Calu3 (cell line): ENCODE data around the gene GART. TPM values are rescaled to one million over a fixed set of nuclear protein-coding genes. Genes with fewer than 3 reads are reported as not detected.
A peak's percentile ranks its signal among the peaks of the same experiment; 100 is the strongest.

ENCODE experiments used
- BruUV-seq: library from RNA; stranded (reverse); fragments of 400-500 nt; replicated peaks from 2 replicates; lab custom pipeline; 2021; lab: Mats Ljungman, UMichigan
- CTCF ChIA-PET: fragments of 300-600 bp; sonication (Branson Sonifier 250); formaldehyde crosslinking; loops from one replicate; lab custom pipeline; 2022; ENCODE audit warnings: antibody characterized with exemption; lab: Charles Lee
- DNase-seq: peaks from one replicate; pipeline ENCODE4 v3.0.0; 2022
- H3K27ac Mint-ChIP-seq: one replicate; pipeline ENCODE4 v1.8.0; 2022; ENCODE audit warnings: mixed read lengths; ENCODE audit not compliant: unreplicated experiment
- H3K27me3 Mint-ChIP-seq: one replicate; pipeline ENCODE4 v1.8.0; 2022; ENCODE audit warnings: mixed read lengths; ENCODE audit not compliant: unreplicated experiment
- H3K36me3 Mint-ChIP-seq: one replicate; pipeline ENCODE4 v1.8.0; 2022; ENCODE audit warnings: mild to moderate bottlenecking, moderate library complexity, mixed read lengths; ENCODE audit not compliant: insufficient read depth, unreplicated experiment
- H3K4me1 Mint-ChIP-seq: one replicate; pipeline ENCODE4 v1.8.0; 2022; ENCODE audit warnings: mild to moderate bottlenecking, low read depth, mixed read lengths; ENCODE audit not compliant: unreplicated experiment
- H3K4me3 Mint-ChIP-seq: one replicate; pipeline ENCODE4 v1.8.0; 2022; ENCODE audit warnings: mild to moderate bottlenecking, low read depth, moderate library complexity, mixed read lengths; ENCODE audit not compliant: unreplicated experiment
- H3K9me3 Mint-ChIP-seq: one replicate; pipeline ENCODE4 v1.8.0; 2022; ENCODE audit warnings: low read depth, mixed read lengths; ENCODE audit not compliant: unreplicated experiment
- intact Hi-C: fragments of 100-400 bp; cut with micrococcal nuclease; formaldehyde crosslinking; loops from one replicate; pipeline ENCODE4 v1.10.0; 2022; ENCODE audit not compliant: unreplicated experiment
- total RNA-seq: library from RNA; stranded (reverse); gene quantifications from 2 replicates; pipeline ENCODE4 v1.2.3, GENCODE V29; 2022
- TF ChIP-seq, protein P1 (sequence below): fragments of 200-600 bp; IDR thresholded peaks from one replicate; pipeline ENCODE4 v1.8.0; 2022; ENCODE audit warnings: antibody characterized with exemption; ENCODE audit not compliant: unreplicated experiment

Gene GART
- total RNA-seq, 1 experiment from 2014 or later: 102 TPM

DNA sequence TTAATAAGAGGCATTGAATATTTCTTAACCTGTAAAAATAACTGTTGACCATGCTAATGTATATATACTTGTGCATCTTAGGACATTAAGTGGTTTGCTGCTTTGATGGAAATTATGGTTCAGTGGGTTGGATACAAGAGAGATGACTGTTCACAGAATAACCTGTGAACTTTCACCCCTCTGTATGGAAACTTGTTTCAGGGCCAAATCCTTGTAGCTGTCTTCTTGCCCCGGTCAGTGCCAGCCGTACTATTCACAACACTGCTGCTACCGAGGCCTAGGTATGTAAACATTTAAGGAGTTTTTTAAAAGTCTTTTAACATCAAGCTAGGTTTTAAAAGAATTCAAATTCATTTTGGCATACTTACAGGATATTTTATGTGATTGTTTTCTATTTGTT is 30.4 kb upstream of the GART start:
- Mint-ChIP-seq H3K9me3 (no peaks in the 10 kb centered on the region), H3K27ac (no peak overlapping the region), H3K4me1 (no peaks in the 10 kb centered on the region), H3K27me3 (no peaks in the 10 kb centered on the region), H3K4me3 (no peak overlapping the region), H3K36me3 (peaks cover 31% of the 10 kb centered on the region)
- intact Hi-C loops: no loop called here
- BruUV-seq: no TSS peak
- TF ChIP-seq, protein P1, sequence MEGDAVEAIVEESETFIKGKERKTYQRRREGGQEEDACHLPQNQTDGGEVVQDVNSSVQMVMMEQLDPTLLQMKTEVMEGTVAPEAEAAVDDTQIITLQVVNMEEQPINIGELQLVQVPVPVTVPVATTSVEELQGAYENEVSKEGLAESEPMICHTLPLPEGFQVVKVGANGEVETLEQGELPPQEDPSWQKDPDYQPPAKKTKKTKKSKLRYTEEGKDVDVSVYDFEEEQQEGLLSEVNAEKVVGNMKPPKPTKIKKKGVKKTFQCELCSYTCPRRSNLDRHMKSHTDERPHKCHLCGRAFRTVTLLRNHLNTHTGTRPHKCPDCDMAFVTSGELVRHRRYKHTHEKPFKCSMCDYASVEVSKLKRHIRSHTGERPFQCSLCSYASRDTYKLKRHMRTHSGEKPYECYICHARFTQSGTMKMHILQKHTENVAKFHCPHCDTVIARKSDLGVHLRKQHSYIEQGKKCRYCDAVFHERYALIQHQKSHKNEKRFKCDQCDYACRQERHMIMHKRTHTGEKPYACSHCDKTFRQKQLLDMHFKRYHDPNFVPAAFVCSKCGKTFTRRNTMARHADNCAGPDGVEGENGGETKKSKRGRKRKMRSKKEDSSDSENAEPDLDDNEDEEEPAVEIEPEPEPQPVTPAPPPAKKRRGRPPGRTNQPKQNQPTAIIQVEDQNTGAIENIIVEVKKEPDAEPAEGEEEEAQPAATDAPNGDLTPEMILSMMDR: no peak
- no peak for DNase-seq
- CTCF ChIA-PET: interaction anchor here (0.7 kb wide), 1 partner anchor 39 kb away, joined by 4 read pairs; no protein-coding TSS in a partner anchor

DNA sequence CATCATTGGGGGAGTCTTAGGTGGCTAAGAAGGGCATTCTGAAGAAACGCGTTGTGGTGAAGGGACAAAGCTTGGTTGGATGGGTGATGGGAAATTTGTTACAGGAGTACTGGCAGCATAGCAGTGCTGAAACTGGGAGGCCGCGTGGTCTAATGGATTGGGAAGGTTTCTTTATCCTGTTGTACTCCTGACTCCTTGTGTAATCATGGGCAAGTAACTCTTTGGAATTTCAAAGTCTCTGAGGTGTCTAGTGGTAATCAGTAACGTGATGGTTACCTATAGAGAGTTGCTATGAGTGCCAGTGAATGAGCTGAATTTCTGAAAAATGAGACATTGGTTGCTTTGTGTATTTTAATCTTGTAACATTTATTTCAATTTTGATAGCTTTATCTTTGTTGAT is 28.1 kb upstream of the GART start:
- H3K9me3 Mint-ChIP-seq: no peaks in the 10 kb centered on the region
- H3K27me3 Mint-ChIP-seq: no peaks in the 10 kb centered on the region
- CTCF ChIA-PET: no interaction called here
- BruUV-seq: no TSS peak
- TF ChIP-seq, protein P1: no peak
- H3K4me3 Mint-ChIP-seq: no peak overlapping the region
- intact Hi-C loops: no loop called here
- H3K4me1 Mint-ChIP-seq: no peaks in the 10 kb centered on the region
- H3K27ac Mint-ChIP-seq: peak overlapping the region; percentile 20
- H3K36me3 Mint-ChIP-seq: peaks cover 30% of the 10 kb centered on the region
- no peak for DNase-seq

DNA sequence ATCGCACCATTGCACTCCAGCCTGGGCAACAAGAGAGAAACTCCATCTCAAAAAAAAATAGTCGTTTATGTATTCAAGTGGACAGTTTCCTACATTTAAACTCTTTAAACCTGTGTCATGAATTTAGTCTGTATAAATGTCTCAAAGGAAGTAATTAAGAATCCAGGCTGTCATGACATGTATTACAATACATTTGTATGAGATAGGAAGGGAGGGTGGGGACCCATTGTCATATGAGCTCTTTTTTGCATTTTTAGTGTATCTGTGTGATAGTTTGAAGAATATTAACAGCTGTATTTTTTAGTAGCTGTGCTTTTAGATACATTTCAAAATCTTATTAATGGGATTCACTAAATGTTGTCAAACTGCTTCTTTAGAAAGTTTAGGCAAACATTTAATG is 26.5 kb upstream of the GART start:
- no peak for DNase-seq
- Mint-ChIP-seq H3K4me3 (no peak overlapping the region), H3K27me3 (no peaks in the 10 kb centered on the region), H3K4me1 (no peaks in the 10 kb centered on the region), H3K9me3 (no peaks in the 10 kb centered on the region), H3K36me3 (peaks cover 24% of the 10 kb centered on the region), H3K27ac (no peak overlapping the region)
- intact Hi-C loops: no loop called here
- no TSS peak for BruUV-seq
- TF ChIP-seq, protein P1: no peak
- CTCF ChIA-PET: no interaction called here

DNA sequence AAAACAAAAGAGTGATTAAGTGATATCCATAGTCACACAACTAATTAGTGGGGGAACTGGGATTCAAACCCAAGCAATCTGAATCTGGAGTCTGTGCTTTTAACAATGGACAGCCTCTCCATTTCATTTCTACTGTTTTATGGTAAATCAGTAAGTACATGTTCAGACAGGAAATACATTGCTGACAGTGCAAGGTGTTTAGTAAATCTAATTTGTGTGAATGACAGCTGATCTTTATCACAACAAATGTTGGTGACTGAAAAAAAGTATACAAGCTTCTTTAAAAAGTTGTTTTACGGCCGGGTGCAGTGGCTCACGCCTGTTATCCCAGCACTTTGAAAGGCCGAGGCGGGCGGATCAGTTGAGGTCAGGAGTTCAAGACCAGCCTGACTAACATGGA is 26.0 kb upstream of the GART start:
- Mint-ChIP-seq H3K4me1 (no peaks in the 10 kb centered on the region), H3K9me3 (no peaks in the 10 kb centered on the region), H3K4me3 (no peak overlapping the region), H3K27ac (no peak overlapping the region), H3K36me3 (peaks cover 21% of the 10 kb centered on the region), H3K27me3 (no peaks in the 10 kb centered on the region)
- no TSS peak for BruUV-seq
- TF ChIP-seq, protein P1: no peak
- CTCF ChIA-PET: no interaction called here
- no peak for DNase-seq
- intact Hi-C loops: no loop called here
